HepG2 (cell line): ENCODE data around the gene RPRD2. TPM values are rescaled to one million over a fixed set of nuclear protein-coding genes. Genes with fewer than 3 reads are reported as not detected.
"Not testable (repeated sequence)": the region's sequence is repeated elsewhere in the genome, so short reads cannot be mapped to it uniquely, and the experiment has no call there.

Source experiments
- ATAC-seq: fragments of 200-7000 bp; cut with Tn5 transposase; 3 replicates; pipeline ENCODE4 v1.9.1; 2020; ENCODE audit warnings: mild to moderate bottlenecking, moderate library complexity
- BruUV-seq: library from RNA; stranded (reverse); fragments of 400-500 nt; replicated peaks from 2 replicates; lab custom pipeline; 2021; lab: Mats Ljungman, UMichigan
- CTCF ChIA-PET: fragments of 300-600 bp; formaldehyde crosslinking; extraction: SDS; loops from one replicate; lab custom pipeline; 2021; ENCODE audit warnings: low total read pairs, inconsistent platforms, low intra/inter-chr PET ratio; lab: Yijun Ruan, JAX
- POLR2A ChIA-PET: fragments of 350-600 bp; sonication (Branson Sonifier 250); formaldehyde crosslinking; loops from one replicate; lab custom pipeline; 2020; ENCODE audit warnings: antibody characterized with exemption, inconsistent platforms; lab: Yijun Ruan, JAX
- DNase-seq: peaks from one replicate; pipeline ENCODE4 v3.0.0-alpha.2; 2015; ENCODE audit warnings: low spot score
- FAIRE-seq: peaks from 3 replicates; lab custom pipeline; 2011; peaks lifted over from hg19 to GRCh38; lab: Jason Lieb, UNC
- H2AFZ ChIP-seq: one replicate; pipeline ENCODE4 v1.6.1; 2011; ENCODE audit warnings: low read length, inconsistent platforms
- H3K27ac ChIP-seq: fragments of 300-600 bp; 3 replicates; pipeline ENCODE4 v1.8.0; 2011; ENCODE audit warnings: mixed run types, mild to moderate bottlenecking, mixed read lengths, low read length, inconsistent platforms; ENCODE audit not compliant: insufficient read depth; ENCODE audit errors: extremely low read length
- H3K27me3 ChIP-seq, 2 experiments: fragments of 200-600 bp in 1 of 2; 2 replicates in 1 of 2; 3 replicates in 1 of 2; pipeline versions ENCODE4 v1.6.0 to v1.8.0; 2011; ENCODE audit warnings: low read length in 2 of 2, mild to moderate bottlenecking in 2 of 2, moderate library complexity in 2 of 2, inconsistent platforms in 1 of 2; ENCODE audit not compliant: insufficient read depth in 2 of 2, control insufficient read depth in 1 of 2
- H3K36me3 ChIP-seq, 2 experiments: fragments of 200-600 bp in 1 of 2; replicated peaks in 1 of 2; 2 replicates in 1 of 2; 3 replicates in 1 of 2; pipeline versions ENCODE4 v1.5.1 to v1.8.0; 2011; ENCODE audit warnings: low read length in 2 of 2, inconsistent platforms in 1 of 2; ENCODE audit not compliant: insufficient read depth in 2 of 2, control insufficient read depth in 1 of 2
- H3K4me1 ChIP-seq: 2 replicates; pipeline ENCODE4 v1.5.1; 2012; ENCODE audit warnings: low read length, inconsistent platforms; ENCODE audit not compliant: insufficient read depth
- H3K4me2 ChIP-seq: 2 replicates; pipeline ENCODE4 v1.6.0; 2011; ENCODE audit warnings: low read depth, low read length, inconsistent platforms
- H3K4me3 ChIP-seq, 3 experiments: fragments of 200-600 bp in 1 of 3; sonication (generic), shearing (Covaris generic) in 1 of 3; replicated peaks in 1 of 3; 2 replicates each; pipeline ENCODE4 v1.5.1; 2011 to 2016; ENCODE audit warnings: low read length in 3 of 3, inconsistent platforms in 2 of 3, low read depth in 2 of 3, mild to moderate bottlenecking in 2 of 3, control low read depth in 1 of 3, mixed read lengths in 1 of 3; ENCODE audit not compliant: insufficient read depth in 1 of 3
- H3K79me2 ChIP-seq: one replicate; pipeline ENCODE4 v1.6.1; 2011; ENCODE audit warnings: low read length, inconsistent platforms; ENCODE audit not compliant: insufficient read depth
- H3K9ac ChIP-seq: 2 replicates; pipeline ENCODE4 v1.6.0; 2011; ENCODE audit warnings: mild to moderate bottlenecking, low read depth, low read length, inconsistent platforms; ENCODE audit not compliant: insufficient read depth
- H3K9me3 ChIP-seq: 2 replicates; pipeline ENCODE4 v1.5.1; 2012; ENCODE audit warnings: mild to moderate bottlenecking, low read length
- H4K20me1 ChIP-seq: 2 replicates; pipeline ENCODE4 v1.6.0; 2011; ENCODE audit warnings: inconsistent platforms, mild to moderate bottlenecking, low read length, moderate library complexity; ENCODE audit not compliant: insufficient read depth
- ATM ChIP-seq: fragments of 450-650 bp; IDR thresholded peaks from 2 replicates; pipeline ENCODE4 v1.7.1; 2017; ENCODE audit warnings: mild to moderate bottlenecking, borderline replicate concordance
- BCL3 ChIP-seq: sonication (generic); formaldehyde crosslinking; IDR thresholded peaks from 2 replicates; pipeline ENCODE4 v1.5.1; 2020; ENCODE audit warnings: mild to moderate bottlenecking, missing genetic modification reagents, moderate library complexity
- NFATC3 ChIP-seq: sonication (generic); formaldehyde crosslinking; IDR thresholded peaks from 2 replicates; pipeline ENCODE4 v1.5.1; 2020; ENCODE audit warnings: mild to moderate bottlenecking, missing genetic modification reagents
- SCMH1 ChIP-seq: sonication (generic); formaldehyde crosslinking; IDR thresholded peaks from 2 replicates; pipeline ENCODE4 v1.9.0; 2021; ENCODE audit warnings: missing genetic modification reagents, mild to moderate bottlenecking, borderline replicate concordance
- ZBTB39 ChIP-seq: sonication (generic); formaldehyde crosslinking; IDR thresholded peaks from 2 replicates; pipeline ENCODE4 v1.5.0; 2020; ENCODE audit warnings: missing genetic modification reagents
- ZFP82 ChIP-seq: sonication (generic); formaldehyde crosslinking; IDR thresholded peaks from 2 replicates; pipeline ENCODE4 v1.5.1; 2020; ENCODE audit warnings: mild to moderate bottlenecking, missing genetic modification reagents, borderline replicate concordance
- ZNF569 ChIP-seq: sonication (generic); formaldehyde crosslinking; IDR thresholded peaks from 2 replicates; pipeline ENCODE4 v1.5.0; 2020; ENCODE audit warnings: mild to moderate bottlenecking, missing genetic modification reagents, moderate library complexity, borderline replicate concordance
- ZNF790 ChIP-seq: sonication (generic); formaldehyde crosslinking; IDR thresholded peaks from 2 replicates; pipeline ENCODE4 v1.8.0; 2022; ENCODE audit warnings: missing genetic modification reagents, mild to moderate bottlenecking, borderline replicate concordance
- WGBS: methylation state at CpG from one replicate; pipeline ENCODE4 v1.1.6; 2017; ENCODE audit warnings: low lambda C conversion rate; 5-methylcytosine and 5-hydroxymethylcytosine counted together
- in situ Hi-C: cut with HindIII; loops from 2 replicates; pipeline ENCODE4 v1.10.0; 2017; ENCODE audit warnings: low pct_unique_long_range_greater_than_20kb; ENCODE audit not compliant: extremely low pct_ligation_motif_present
- intact Hi-C: fragments of 100-400 bp; cut with micrococcal nuclease; formaldehyde crosslinking; loops from one replicate; pipeline ENCODE4 v1.10.0; 2022; ENCODE audit not compliant: unreplicated experiment
- polyA plus RNA-seq, 8 experiments: library from polyadenylated mRNA; depleted of rRNA in 3 of 8; stranded (reverse) in 7 of 8; unstranded in 1 of 8; fragments of >200 nt; fragmentation: Illumina TruSeq in 4 of 8; extraction: Trizol in 4 of 8; gene quantifications; 2 replicates each; pipeline versions ENCODE4 v1.2.1 to v1.2.3, GENCODE V29; 2011 to 2016; ENCODE audit warnings: low read depth in 4 of 8, missing spikeins in 1 of 8, mixed read lengths in 1 of 8; ENCODE audit not compliant: insufficient read depth in 1 of 8
- total RNA-seq, 5 experiments: library from RNA; depleted of rRNA; stranded (reverse); fragments of >200 nt; fragmentation: Illumina TruSeq; extraction: Trizol; gene quantifications; 2 replicates each; pipeline ENCODE4 v1.2.3, GENCODE V29; 2016; ENCODE audit warnings: low read depth in 1 of 5
- TF ChIP-seq, protein P1 (sequence below): sonication (generic); formaldehyde crosslinking; IDR thresholded peaks from 2 replicates; pipeline ENCODE4 v1.8.0; 2022; ENCODE audit warnings: missing genetic modification reagents, low read depth, mild to moderate bottlenecking, borderline replicate concordance
- TF ChIP-seq, protein P2 (sequence below): IDR thresholded peaks from 2 replicates; pipeline ENCODE4 v1.6.1; 2016; ENCODE audit warnings: control low read depth

The RPRD2 gene
- total and polyA plus RNA-seq, 2 of the 13 experiments (the other 11 are each of a cell fraction or from before 2014, with no cell fraction given), result 8.0 to 8.9 TPM

DNA sequence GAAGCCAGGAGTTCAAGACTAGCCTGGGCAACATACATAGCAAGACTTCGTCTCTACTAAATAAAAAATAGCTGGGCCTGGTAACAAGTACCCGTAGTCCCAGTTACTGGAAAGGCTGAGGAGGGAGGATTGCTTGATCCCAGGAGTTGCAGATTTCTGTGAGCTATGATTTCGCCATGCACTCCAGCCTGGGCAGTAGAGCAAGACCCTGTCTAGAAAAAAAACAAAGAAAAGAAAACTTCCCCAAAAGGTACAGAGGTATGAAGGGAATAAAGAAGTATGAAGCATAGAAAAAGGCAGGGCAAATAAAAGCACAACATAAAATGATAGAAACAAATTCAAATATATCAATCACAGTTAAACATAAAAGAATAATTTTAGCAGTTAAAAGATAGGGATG, 28.7 kb downstream of the RPRD2 start:
- Histone ChIP-seq H3K9me3 (no peaks in the 10 kb centered on the region), H3K36me3 (0 out of 5 replicates have a peak, but pooled peaks cover 0 to 2% of the 10 kb centered on the region in 2 experiments), H3K79me2 (peaks cover 92% of the 10 kb centered on the region), H3K4me3 (no peak overlapping the region), H2AFZ (no peak overlapping the region), H3K4me2 (no peak overlapping the region), H3K27me3 (no peaks in the 10 kb centered on the region), H3K27ac (no peak overlapping the region), H3K9ac (no peak overlapping the region)
- in situ Hi-C loops, result no loop called here
- ChIA-PET CTCF (no interaction called here), POLR2A (interaction anchor here (2.2 kb wide), 1 partner anchor 29 kb away, joined by 5 read pairs; the partner anchor contains the start of gene RPRD2)
- DNase-seq (no peak), FAIRE-seq (no peak), ATAC-seq (no peak)
- no TSS peak for BruUV-seq
- WGBS, result 82% methylated on average over 3 of the region's 3 CpGs
- no peak for TF ChIP-seq NFATC3 (CRISPR knock-in tag)
- TF ChIP-seq, protein P1, sequence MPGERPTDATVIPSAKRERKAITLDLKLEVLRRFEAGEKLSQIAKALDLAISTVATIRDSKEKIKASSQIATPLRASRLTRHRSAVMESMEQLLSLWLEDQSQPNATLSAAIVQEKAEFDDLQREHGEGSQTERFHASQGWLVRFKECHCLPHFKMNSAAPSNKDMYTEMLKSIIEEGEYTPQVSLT (CRISPR knock-in tag), result no peak
- no peak for TF ChIP-seq ZFP82 (CRISPR knock-in tag)
- TF ChIP-seq ZBTB39 (CRISPR knock-in tag), result no peak
- TF ChIP-seq SCMH1, result no peak
- TF ChIP-seq ATM, result no peak
- no peak for TF ChIP-seq BCL3 (CRISPR knock-in tag)
- no peak for TF ChIP-seq ZNF569 (CRISPR knock-in tag)
- TF ChIP-seq, protein P2, sequence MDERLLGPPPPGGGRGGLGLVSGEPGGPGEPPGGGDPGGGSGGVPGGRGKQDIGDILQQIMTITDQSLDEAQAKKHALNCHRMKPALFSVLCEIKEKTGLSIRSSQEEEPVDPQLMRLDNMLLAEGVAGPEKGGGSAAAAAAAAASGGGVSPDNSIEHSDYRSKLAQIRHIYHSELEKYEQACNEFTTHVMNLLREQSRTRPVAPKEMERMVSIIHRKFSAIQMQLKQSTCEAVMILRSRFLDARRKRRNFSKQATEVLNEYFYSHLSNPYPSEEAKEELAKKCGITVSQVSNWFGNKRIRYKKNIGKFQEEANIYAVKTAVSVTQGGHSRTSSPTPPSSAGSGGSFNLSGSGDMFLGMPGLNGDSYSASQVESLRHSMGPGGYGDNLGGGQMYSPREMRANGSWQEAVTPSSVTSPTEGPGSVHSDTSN (CRISPR knock-in tag), result no peak
- TF ChIP-seq ZNF790 (CRISPR knock-in tag), result no peak
- TF ChIP-seq, all 625 proteins: peak for 0
- intact Hi-C loops, result no loop called here
- Histone ChIP-seq H3K4me1 (peaks cover 27% of the 10 kb centered on the region), H4K20me1 (peaks cover 2% of the 10 kb centered on the region; the same call in 1 of the 2 replicates)

- intact Hi-C loops, result not testable (repeated sequence)
Measured at GRCh38 chr1:150395115-150395514, 31.2 kb downstream of the RPRD2 start.

More at GRCh38 chr1:150395115-150395514, 31.2 kb downstream of the RPRD2 start:
- H3K4me2 ChIP-seq, H3K27ac ChIP-seq, H3K27me3 ChIP-seq, H3K9ac ChIP-seq, ATAC-seq, DNase-seq, H3K9me3 ChIP-seq, H4K20me1 ChIP-seq, H2AFZ ChIP-seq, FAIRE-seq, H3K36me3 ChIP-seq, CTCF ChIA-PET, H3K4me3 ChIP-seq, H3K4me1 ChIP-seq, BruUV-seq, in situ Hi-C loops: not testable (repeated sequence)
- H3K79me2 ChIP-seq, result peaks cover 86% of the 10 kb centered on the region
- POLR2A ChIA-PET, result interaction anchor here (0.7 kb wide), 1 partner anchor 167 kb away, joined by 3 read pairs; no protein-coding TSS in a partner anchor
- 97% methylated on average over 2 of the region's 2 CpGs for WGBS
